ENCODE results near the gene VMO1.

DNA sequence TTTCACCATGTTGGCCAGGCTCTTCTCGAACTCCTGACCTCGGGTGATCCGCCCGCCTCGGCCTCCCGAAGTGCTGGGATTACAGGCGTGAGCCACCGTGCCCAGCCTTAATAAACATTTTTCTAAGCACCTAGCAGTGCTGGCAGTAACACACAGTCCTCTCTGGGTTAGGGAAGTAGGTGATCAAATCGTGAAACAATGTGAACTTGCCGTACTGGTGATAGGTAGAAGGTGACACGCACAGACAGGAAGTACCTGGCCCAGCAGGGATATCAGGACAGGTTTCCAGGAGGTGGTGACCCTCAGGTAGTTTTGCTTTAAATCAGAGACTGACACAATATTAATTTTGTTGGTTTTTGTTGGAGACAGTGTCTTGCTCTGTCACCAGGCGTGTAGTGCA is 25.3 kb upstream of the VMO1 start:
- TF ChIP-seq, protein P1, sequence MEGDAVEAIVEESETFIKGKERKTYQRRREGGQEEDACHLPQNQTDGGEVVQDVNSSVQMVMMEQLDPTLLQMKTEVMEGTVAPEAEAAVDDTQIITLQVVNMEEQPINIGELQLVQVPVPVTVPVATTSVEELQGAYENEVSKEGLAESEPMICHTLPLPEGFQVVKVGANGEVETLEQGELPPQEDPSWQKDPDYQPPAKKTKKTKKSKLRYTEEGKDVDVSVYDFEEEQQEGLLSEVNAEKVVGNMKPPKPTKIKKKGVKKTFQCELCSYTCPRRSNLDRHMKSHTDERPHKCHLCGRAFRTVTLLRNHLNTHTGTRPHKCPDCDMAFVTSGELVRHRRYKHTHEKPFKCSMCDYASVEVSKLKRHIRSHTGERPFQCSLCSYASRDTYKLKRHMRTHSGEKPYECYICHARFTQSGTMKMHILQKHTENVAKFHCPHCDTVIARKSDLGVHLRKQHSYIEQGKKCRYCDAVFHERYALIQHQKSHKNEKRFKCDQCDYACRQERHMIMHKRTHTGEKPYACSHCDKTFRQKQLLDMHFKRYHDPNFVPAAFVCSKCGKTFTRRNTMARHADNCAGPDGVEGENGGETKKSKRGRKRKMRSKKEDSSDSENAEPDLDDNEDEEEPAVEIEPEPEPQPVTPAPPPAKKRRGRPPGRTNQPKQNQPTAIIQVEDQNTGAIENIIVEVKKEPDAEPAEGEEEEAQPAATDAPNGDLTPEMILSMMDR (IDR thresholded peaks at IDR 0.05), result no peak
- TF ChIP-seq POLR2A (IDR thresholded peaks at IDR 0.05), result no peak

Measured in ovary (tissue), 3 donors.